ENCODE results near the gene SIGLEC15. TPM values are rescaled to one million over a fixed set of nuclear protein-coding genes. Genes with fewer than 3 reads are reported as not detected.
"Not testable (repeated sequence)": the region's sequence is repeated elsewhere in the genome, so short reads cannot be mapped to it uniquely, and the experiment has no call there.

SIGLEC15 gene
- polyA plus RNA-seq, 6 donors from 2014 or later = 0.09 to 0.16 (median 0.13) TPM; not detected in 3

- no peak overlapping the region for H3K27ac Mint-ChIP-seq
- DNase-seq (no peak), ATAC-seq (ENCODE audit: low read depth in 2 of 2) (no peak)
- H3K9me3 Mint-ChIP-seq = peaks cover 0 to 12% (median 4%) of the 10 kb centered on the region in 7 donors
- no peaks in the 10 kb centered on the region for H3K36me3 Mint-ChIP-seq
- H3K27me3 Mint-ChIP-seq = peaks cover 0 to under 1% (median 0%) of the 10 kb centered on the region in 3 donors
- no peak overlapping the region for H3K4me3 Mint-ChIP-seq
- no peaks in the 10 kb centered on the region for H3K4me1 Mint-ChIP-seq
These were observed 32.1 kb upstream of the SIGLEC15 start for GRCh38 chr18:45793264-45793965.

GRCh38 chr18:45801416-45802004, 24.0 kb upstream of the SIGLEC15 start:
- Mint-ChIP-seq H3K27me3 (peaks cover 3 to 29% (median 23%) of the 10 kb centered on the region in 3 donors), H3K27ac (no peak overlapping the region), H3K36me3 (peaks cover 12 to 32% of the 10 kb centered on the region in 2 donors), H3K4me3 (no peak overlapping the region), H3K4me1 (peaks cover 0 to 2% (median 1%) of the 10 kb centered on the region in 3 donors), H3K9me3 (peaks cover 1 to 22% (median 16%) of the 10 kb centered on the region in 7 donors)
- DNase-seq (no peak), ATAC-seq (ENCODE audit: low read depth in 2 of 2) (no peak)

- peak overlapping the region in 1 of 8 donors; percentile 27 for H3K4me3 Mint-ChIP-seq
- peaks cover 15 to 32% of the 10 kb centered on the region in 2 donors for H3K36me3 Mint-ChIP-seq
These were observed 22.5 kb upstream of the SIGLEC15 start for GRCh38 chr18:45802814-45803492.

DNA sequence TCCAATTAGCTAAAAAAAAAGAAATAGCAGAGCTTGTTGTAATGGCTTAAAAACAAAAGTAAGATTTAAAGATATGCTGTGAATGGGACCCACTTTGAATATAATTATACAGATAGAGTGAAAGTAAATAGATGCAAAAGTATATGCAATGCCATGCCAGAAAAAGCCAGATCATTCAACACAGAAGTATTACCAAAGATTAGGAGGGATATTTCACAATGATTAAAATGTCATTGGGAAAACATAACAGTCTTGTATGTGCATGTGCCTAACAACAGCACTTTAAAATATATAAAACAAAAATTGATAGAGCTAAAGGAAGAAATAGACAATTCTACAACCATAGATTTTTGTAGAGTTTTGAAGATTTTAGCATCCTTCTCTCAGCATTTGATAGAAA, 19.9 kb upstream of the SIGLEC15 start:
- ATAC-seq (ENCODE audit: low read depth in 2 of 2) (no peak), DNase-seq (no peak)
- Mint-ChIP-seq H3K36me3 (peaks cover 16 to 31% of the 10 kb centered on the region in 2 donors), H3K9me3 (peaks cover 1 to 22% (median 16%) of the 10 kb centered on the region in 7 donors), H3K4me1 (peaks cover 4 to 11% (median 6%) of the 10 kb centered on the region in 3 donors), H3K27me3 (peaks cover 7 to 54% (median 34%) of the 10 kb centered on the region in 3 donors), H3K27ac (no peak overlapping the region), H3K4me3 (no peak overlapping the region)

More at GRCh38 chr18:45802814-45803492, 22.5 kb upstream of the SIGLEC15 start:
- peak overlapping the region in 1 of 6 donors; percentile 27 for H3K27ac Mint-ChIP-seq
- peaks cover 1 to 22% (median 16%) of the 10 kb centered on the region in 7 donors for H3K9me3 Mint-ChIP-seq
- ATAC-seq (ENCODE audit: low read depth in 2 of 2) = no peak
- no peak for DNase-seq
- peaks cover 7 to 40% (median 29%) of the 10 kb centered on the region in 3 donors for H3K27me3 Mint-ChIP-seq
- H3K4me1 Mint-ChIP-seq = peaks cover 4 to 11% (median 6%) of the 10 kb centered on the region in 3 donors

DNA sequence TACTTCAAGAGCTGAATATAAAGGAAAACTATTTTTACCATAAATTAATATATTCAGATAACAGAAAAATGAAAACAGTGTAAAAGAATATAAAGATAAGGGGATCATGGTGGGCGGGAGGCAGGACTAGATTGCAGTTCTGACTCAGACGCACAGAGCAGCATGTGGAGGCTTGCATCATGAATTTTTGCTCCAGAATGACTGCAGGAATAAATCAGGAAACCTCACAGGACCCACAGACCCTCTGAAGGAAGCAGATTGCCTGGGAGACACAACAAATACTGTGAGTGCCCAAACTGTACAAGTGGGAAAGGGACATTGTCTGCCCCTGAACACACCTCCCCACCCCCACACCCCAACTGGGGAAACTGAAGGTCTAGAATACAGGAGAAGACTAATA, 19.2 kb upstream of the SIGLEC15 start:
- Mint-ChIP-seq H3K27ac (peak overlapping the region in 1 of 6 donors; percentile 85), H3K4me3 (peak overlapping the region in 1 of 8 donors; percentile 54), H3K9me3 (peaks cover 1 to 22% (median 16%) of the 10 kb centered on the region in 7 donors), H3K4me1 (peaks cover 4 to 11% (median 6%) of the 10 kb centered on the region in 3 donors), H3K36me3 (peaks cover 16 to 24% of the 10 kb centered on the region in 2 donors), H3K27me3 (peaks cover 7 to 47% (median 32%) of the 10 kb centered on the region in 3 donors)
- DNase-seq = no peak
- ATAC-seq (ENCODE audit: low read depth in 2 of 2) = no peak

DNA sequence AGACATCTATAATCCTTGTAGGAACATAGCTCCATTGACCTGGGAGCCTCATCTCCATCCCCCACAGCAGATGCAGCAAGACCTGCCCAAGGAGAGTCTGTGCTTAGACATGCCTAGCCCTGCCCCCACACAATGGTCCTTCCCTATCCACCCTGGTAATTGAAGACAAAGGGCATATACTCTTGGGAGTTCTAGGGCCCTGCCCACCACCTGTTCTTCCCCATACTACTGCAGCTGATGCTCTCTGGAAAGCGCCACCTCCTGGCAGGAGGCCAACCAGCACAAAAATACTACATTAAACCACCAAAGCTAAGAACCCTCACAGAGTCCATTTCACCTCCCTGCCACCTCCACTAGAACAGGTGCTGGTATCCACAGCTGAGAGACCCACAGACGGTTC, 18.3 kb upstream of the SIGLEC15 start:
- not testable (repeated sequence) for H3K27ac Mint-ChIP-seq; H3K4me3 Mint-ChIP-seq; ATAC-seq (ENCODE audit: low read depth in 2 of 2); DNase-seq
- peaks cover 7 to 38% (median 32%) of the 10 kb centered on the region in 3 donors for H3K27me3 Mint-ChIP-seq
- peaks cover 1 to 22% (median 16%) of the 10 kb centered on the region in 7 donors for H3K9me3 Mint-ChIP-seq
- H3K4me1 Mint-ChIP-seq = peaks cover 4 to 11% (median 6%) of the 10 kb centered on the region in 3 donors
- peaks cover 16% of the 10 kb centered on the region in 2 donors for H3K36me3 Mint-ChIP-seq

DNA sequence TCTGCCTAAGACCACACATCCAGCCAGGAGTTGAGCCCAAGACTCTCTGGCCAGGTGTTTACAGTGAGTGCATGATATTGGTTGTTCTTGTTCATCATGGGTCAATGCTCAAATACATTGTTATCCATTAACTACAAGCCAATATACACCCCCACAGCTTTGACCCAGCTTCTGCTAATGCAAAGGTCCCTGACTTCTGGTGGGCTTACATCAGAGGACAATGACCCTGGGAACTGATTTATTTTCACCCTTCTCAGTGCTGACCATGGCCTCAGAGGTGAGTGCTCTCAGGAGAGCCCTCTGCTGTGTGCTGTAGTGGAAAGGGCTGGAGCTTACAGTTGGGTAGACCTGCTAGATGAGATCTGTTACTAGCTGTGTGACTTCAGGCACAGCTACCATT, 10.7 kb upstream of the SIGLEC15 start:
- DNase-seq; H3K27me3 Mint-ChIP-seq; H3K4me1 Mint-ChIP-seq; H3K4me3 Mint-ChIP-seq; ATAC-seq (ENCODE audit: low read depth in 2 of 2); H3K27ac Mint-ChIP-seq; H3K36me3 Mint-ChIP-seq: not testable (repeated sequence)
- H3K9me3 Mint-ChIP-seq = peaks cover 4 to 23% (median 9%) of the 10 kb centered on the region in 7 donors

- H3K4me3 Mint-ChIP-seq = no peak overlapping the region
- ATAC-seq (ENCODE audit: low read depth in 2 of 2) (no peak), DNase-seq (no peak)
- peaks cover 4 to 42% (median 16%) of the 10 kb centered on the region in 7 donors for H3K9me3 Mint-ChIP-seq
- H3K4me1 Mint-ChIP-seq = no peaks in the 10 kb centered on the region
- peaks cover 6 to 7% of the 10 kb centered on the region in 2 donors for H3K36me3 Mint-ChIP-seq
- H3K27ac Mint-ChIP-seq = no peak overlapping the region
- H3K27me3 Mint-ChIP-seq = peaks cover 13 to 25% (median 14%) of the 10 kb centered on the region in 3 donors
These were observed 7.9 kb upstream of the SIGLEC15 start for GRCh38 chr18:45817543-45817942.

DNA sequence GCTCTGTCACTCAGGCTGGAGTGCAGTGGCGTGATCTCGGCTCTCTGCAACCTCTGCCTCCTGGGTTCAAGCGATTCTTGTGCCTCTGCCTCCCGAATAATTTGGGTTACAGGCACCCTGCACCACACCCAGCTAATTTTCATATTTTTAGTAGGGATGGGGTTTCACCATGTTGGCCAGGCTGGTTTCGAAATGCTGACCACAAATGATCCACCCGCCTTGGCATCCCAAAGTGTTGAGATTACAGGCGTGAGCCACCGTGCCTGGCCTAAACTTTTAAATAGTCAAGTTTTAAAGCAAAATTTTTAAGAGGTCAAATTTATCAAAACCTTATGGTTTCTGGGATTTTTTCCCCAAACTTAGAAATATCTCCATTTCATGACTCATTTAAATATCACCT, 6.7 kb upstream of the SIGLEC15 start:
- H3K36me3 Mint-ChIP-seq = not testable (repeated sequence)

DNA sequence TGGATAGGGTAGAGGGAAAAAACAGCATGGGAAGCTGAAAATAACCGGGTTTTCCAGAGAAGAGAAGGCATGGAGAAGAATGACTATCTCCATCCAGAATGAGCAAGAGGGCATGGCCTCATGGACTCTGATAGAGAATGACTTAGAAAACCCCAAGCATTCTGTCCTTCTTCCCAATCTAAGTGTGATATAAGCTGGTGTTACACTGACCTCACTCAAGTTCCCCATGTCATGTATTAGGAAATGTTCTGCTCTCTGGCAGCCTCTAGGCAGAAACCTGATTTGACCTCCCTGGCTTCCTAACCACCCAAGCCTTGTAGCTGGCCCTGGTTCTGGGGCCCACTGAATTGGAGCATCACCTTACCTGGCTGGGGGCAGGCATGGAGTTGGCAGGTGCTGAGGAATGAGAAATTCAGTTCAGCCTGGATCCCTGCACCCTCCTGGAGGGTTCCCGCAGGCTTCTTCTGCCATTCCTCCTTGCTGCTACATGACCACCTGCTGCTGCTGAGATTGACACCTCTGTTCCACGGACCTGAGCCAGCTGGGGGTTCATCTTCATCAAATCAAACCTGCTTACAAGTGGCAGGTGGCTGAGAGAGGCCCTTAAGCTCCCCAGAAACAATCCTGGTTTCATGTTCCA, 5.2 kb upstream of the SIGLEC15 start:
- peaks cover 6 to 7% of the 10 kb centered on the region in 2 donors for H3K36me3 Mint-ChIP-seq
- peaks cover 0 to 7% (median 2%) of the 10 kb centered on the region in 3 donors for H3K4me1 Mint-ChIP-seq
- H3K27me3 Mint-ChIP-seq = peaks cover 18 to 35% (median 31%) of the 10 kb centered on the region in 3 donors
- H3K27ac Mint-ChIP-seq = no peak overlapping the region
- H3K9me3 Mint-ChIP-seq = peaks cover 9 to 42% (median 16%) of the 10 kb centered on the region in 7 donors
- ATAC-seq (ENCODE audit: low read depth in 2 of 2) = no peak
- DNase-seq = no peak
- peak overlapping the region in 1 of 8 donors; percentile 23 for H3K4me3 Mint-ChIP-seq

More for the DNA sequence above, 6.7 kb upstream of the SIGLEC15 start:
- DNase-seq; ATAC-seq (ENCODE audit: low read depth in 2 of 2); H3K4me3 Mint-ChIP-seq; H3K4me1 Mint-ChIP-seq; H3K27ac Mint-ChIP-seq: not testable (repeated sequence)
- peaks cover 4 to 42% (median 16%) of the 10 kb centered on the region in 7 donors for H3K9me3 Mint-ChIP-seq
- H3K27me3 Mint-ChIP-seq = peaks cover 18 to 34% (median 24%) of the 10 kb centered on the region in 3 donors

- H3K9me3 Mint-ChIP-seq = peaks cover 7 to 36% (median 16%) of the 10 kb centered on the region in 7 donors
- no peak for ATAC-seq (ENCODE audit: low read depth in 2 of 2)
- peaks cover 18 to 39% (median 31%) of the 10 kb centered on the region in 3 donors for H3K27me3 Mint-ChIP-seq
- no peak for DNase-seq
- no peak overlapping the region for H3K27ac Mint-ChIP-seq
- peaks cover 6 to 7% of the 10 kb centered on the region in 2 donors for H3K36me3 Mint-ChIP-seq
- no peak overlapping the region for H3K4me3 Mint-ChIP-seq
- H3K4me1 Mint-ChIP-seq = peaks cover 7 to 13% (median 9%) of the 10 kb centered on the region in 3 donors
These were observed 4.4 kb upstream of the SIGLEC15 start for GRCh38 chr18:45821026-45821425.

- no peak for ATAC-seq (ENCODE audit: low read depth in 2 of 2)
These were observed 3.8 kb upstream of the SIGLEC15 start for GRCh38 chr18:45821711-45822110.

More at GRCh38 chr18:45821711-45822110, 3.8 kb upstream of the SIGLEC15 start:
- no peak for DNase-seq
- peaks cover 18 to 40% (median 31%) of the 10 kb centered on the region in 3 donors for H3K27me3 Mint-ChIP-seq
- H3K4me1 Mint-ChIP-seq = peaks cover 8 to 14% (median 10%) of the 10 kb centered on the region in 3 donors
- H3K4me3 Mint-ChIP-seq = no peak overlapping the region
- H3K9me3 Mint-ChIP-seq = peaks cover 2 to 29% (median 10%) of the 10 kb centered on the region in 7 donors
- H3K36me3 Mint-ChIP-seq = peaks cover under 1 to 6% of the 10 kb centered on the region in 2 donors
- no peak overlapping the region for H3K27ac Mint-ChIP-seq
